Activated CD4-positive, alpha-beta T cell treated with anti-CD3 and anti-CD28 coated beads, Interleukin-2, amount 50 U/mL, for 4 hours (primary cell): ENCODE measurements around the gene SCGB2A2.

Source experiments
- DNase-seq, 2 experiments: peaks; one replicate each; pipeline ENCODE4 v3.0.0-alpha.2; 2020

The SCGB2A2 gene

GRCh38 chr11:62269654-62270278 is at the start of gene SCGB2A2:
SCGB2A2 (plus strand) TSS chr11:62270158; CDS start chr11:62270217, 59 bp downstream.
- DNase-seq, result no peak

GRCh38 chr11:62221498-62221897 is 48.5 kb upstream of the SCGB2A2 start:
- DNase-seq, result no peak

GRCh38 chr11:62223095-62223494 is 46.9 kb upstream of the SCGB2A2 start:
- no peak for DNase-seq

GRCh38 chr11:62233730-62234129 is 36.2 kb upstream of the SCGB2A2 start:
- DNase-seq, result no peak

GRCh38 chr11:62236187-62236586 is 33.8 kb upstream of the SCGB2A2 start:
- DNase-seq, result no peak

GRCh38 chr11:62237499-62237898 is 32.5 kb upstream of the SCGB2A2 start:
- DNase-seq, result no peak

- DNase-seq, result no peak
These were observed 31.8 kb upstream of the SCGB2A2 start for GRCh38 chr11:62238151-62238550.

- DNase-seq, result no peak
These were observed 28.9 kb upstream of the SCGB2A2 start for GRCh38 chr11:62241095-62241494.

GRCh38 chr11:62242021-62242420 is 27.9 kb upstream of the SCGB2A2 start, which contains the start of gene SCGB1D2:
SCGB1D2 (plus strand) TSS chr11:62242239; CDS start chr11:62242308, 69 bp downstream.
- no peak for DNase-seq

- no peak for DNase-seq
These were observed 24.6 kb upstream of the SCGB2A2 start for GRCh38 chr11:62245271-62245753.

- no peak for DNase-seq
These were observed 18.3 kb upstream of the SCGB2A2 start for GRCh38 chr11:62251698-62252097.

- no peak for DNase-seq
These were observed 15.9 kb upstream of the SCGB2A2 start for GRCh38 chr11:62253999-62254542.

- no peak for DNase-seq
These were observed 13.7 kb upstream of the SCGB2A2 start for GRCh38 chr11:62256281-62256680.

GRCh38 chr11:62260261-62260953 is 9.6 kb upstream of the SCGB2A2 start:
- DNase-seq, result no peak

- no peak for DNase-seq
These were observed 6.0 kb upstream of the SCGB2A2 start for GRCh38 chr11:62264004-62264403.

GRCh38 chr11:62266558-62266957 is 3.4 kb upstream of the SCGB2A2 start:
- DNase-seq, result no peak

GRCh38 chr11:62267050-62267449 is 2.9 kb upstream of the SCGB2A2 start:
- DNase-seq, result no peak

- no peak for DNase-seq
These were observed 2.4 kb upstream of the SCGB2A2 start for GRCh38 chr11:62267576-62267975.

- no peak for DNase-seq
These were observed 3.3 kb downstream of the SCGB2A2 start for GRCh38 chr11:62273284-62273683.

GRCh38 chr11:62273789-62274275 is 3.9 kb downstream of the SCGB2A2 start:
- no peak for DNase-seq

- DNase-seq, result no peak
These were observed 10.5 kb downstream of the SCGB2A2 start for GRCh38 chr11:62280452-62280851.

GRCh38 chr11:62295504-62295903 is 25.5 kb downstream of the SCGB2A2 start:
- DNase-seq, result no peak

GRCh38 chr11:62298975-62299374 is 29.0 kb downstream of the SCGB2A2 start, which contains the start of gene SCGB1D4:
SCGB1D4 (minus strand) TSS chr11:62299075; CDS start chr11:62299010, 65 bp downstream.
- DNase-seq, result no peak

GRCh38 chr11:62306227-62306626 is 36.3 kb downstream of the SCGB2A2 start:
- no peak for DNase-seq
